ENCODE data around the gene PAIP2. TPM values are rescaled to one million over a fixed set of nuclear protein-coding genes. Genes with fewer than 3 reads are reported as not detected.

The PAIP2 gene
- total RNA-seq, 2 donors from 2014 or later = 105 to 119 TPM

GRCh38 chr5:139295346-139296057 lies 46.2 kb upstream of the PAIP2 start:
- intact Hi-C loops (cut with DNase I) = no loop called here
- H3K4me1 ChIP-seq (replicated peaks) = peaks cover 12% of the 10 kb centered on the region
- no peak for DNase-seq (ENCODE audit: low spot score)

GRCh38 chr5:139296198-139296597 lies 45.5 kb upstream of the PAIP2 start:
- Histone ChIP-seq H3K4me1 (replicated peaks) (peaks cover 12% of the 10 kb centered on the region), H3K4me3 (no peak overlapping the region), H3K27ac (no peak overlapping the region), H3K36me3 (no peaks in the 10 kb centered on the region), H3K9me3 (no peaks in the 10 kb centered on the region), H3K27me3 (replicated peaks; ENCODE audit: insufficient read depth) (no peaks in the 10 kb centered on the region)
- DNase-seq (ENCODE audit: low spot score) = no peak
- 46% methylated on average over 6 of the region's 6 CpGs for WGBS
- intact Hi-C loops (cut with DNase I) = no loop called here
- TF ChIP-seq CTCF (IDR thresholded peaks at IDR 0.05) = no peak
- no peak for TF ChIP-seq POLR2AphosphoS5 (IDR thresholded peaks at IDR 0.05)
- TF ChIP-seq POLR2A (IDR thresholded peaks at IDR 0.05) = no peak

More at GRCh38 chr5:139295346-139296057, 46.2 kb upstream of the PAIP2 start:
- no peak for TF ChIP-seq POLR2A (IDR thresholded peaks at IDR 0.05)
- no peak for TF ChIP-seq POLR2AphosphoS5 (IDR thresholded peaks at IDR 0.05)
- Histone ChIP-seq H3K27me3 (replicated peaks; ENCODE audit: insufficient read depth) (no peaks in the 10 kb centered on the region), H3K36me3 (no peaks in the 10 kb centered on the region), H3K9me3 (no peaks in the 10 kb centered on the region), H3K4me3 (peak overlapping the region; percentile 67 to 74), H3K27ac (peak overlapping the region; percentile 98 to 100)
- 33% methylated on average over 16 of the region's 16 CpGs for WGBS

DNA sequence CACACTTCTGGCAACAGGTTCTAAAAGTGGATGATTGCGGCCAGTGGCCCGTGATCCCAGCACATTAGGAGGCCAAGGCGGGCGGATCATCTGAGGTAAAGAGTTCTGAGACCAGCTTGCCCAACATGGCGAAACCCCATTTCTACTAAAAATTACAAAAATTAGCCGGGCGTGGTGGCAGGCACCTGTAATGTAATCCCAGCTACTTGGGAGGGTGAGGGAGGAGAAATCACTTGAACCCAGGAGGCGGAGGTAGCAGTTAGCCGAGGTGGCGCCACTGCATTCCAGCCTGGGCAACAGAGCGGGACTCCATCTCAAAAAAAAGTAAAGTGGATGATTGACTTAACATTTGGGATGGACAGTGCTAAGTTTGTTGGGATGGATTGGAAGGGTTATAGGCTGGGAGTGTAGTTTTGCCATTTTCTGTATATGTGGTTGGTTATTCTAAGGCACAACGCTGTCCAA lies 44.8 kb upstream of the PAIP2 start:
- H3K27me3 ChIP-seq (replicated peaks; ENCODE audit: insufficient read depth) = no peaks in the 10 kb centered on the region
- intact Hi-C loops (cut with DNase I) = no loop called here
- H3K27ac ChIP-seq = no peak overlapping the region
- no peak for TF ChIP-seq CTCF (IDR thresholded peaks at IDR 0.05)
- TF ChIP-seq POLR2AphosphoS5 (IDR thresholded peaks at IDR 0.05) = no peak
- TF ChIP-seq POLR2A (IDR thresholded peaks at IDR 0.05) = no peak
- no peaks in the 10 kb centered on the region for H3K9me3 ChIP-seq
- H3K4me3 ChIP-seq = no peak overlapping the region
- peaks cover 12% of the 10 kb centered on the region for H3K4me1 ChIP-seq (replicated peaks)
- H3K36me3 ChIP-seq = no peaks in the 10 kb centered on the region
- WGBS = 77% methylated on average over 12 of the region's 12 CpGs
- no peak for DNase-seq (ENCODE audit: low spot score)

DNA sequence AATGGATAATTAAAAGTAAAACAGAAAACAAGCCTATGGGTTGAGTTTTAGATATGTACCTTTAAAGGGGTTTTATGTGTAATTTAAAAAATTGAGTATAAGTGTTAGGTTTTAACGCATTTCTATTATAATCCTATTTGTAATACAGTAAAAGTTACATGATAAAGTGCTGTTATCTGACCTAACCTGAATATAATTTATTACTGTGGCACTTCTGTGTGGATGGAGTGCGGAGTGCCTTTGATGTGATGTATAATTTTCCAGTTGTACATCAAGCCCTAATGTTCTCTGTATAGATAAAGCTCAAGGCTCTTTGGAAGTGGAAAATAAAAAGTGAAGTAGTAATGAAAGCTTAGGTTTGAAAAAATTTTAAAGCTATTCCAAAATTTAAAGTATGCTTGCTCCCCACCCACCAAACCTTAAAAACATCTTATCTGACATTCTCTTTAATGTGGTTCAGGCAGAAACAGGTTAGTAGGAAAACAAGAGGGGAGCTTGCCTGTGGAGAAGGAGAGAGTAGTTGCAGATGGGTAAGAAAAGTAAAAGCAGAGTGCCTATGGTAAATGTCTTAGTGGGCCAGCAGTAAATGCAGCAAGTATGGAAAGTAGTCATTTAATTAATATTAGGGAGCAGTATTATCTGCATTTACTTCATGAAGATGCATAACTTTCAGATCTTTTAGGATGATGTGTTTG lies 44.1 kb upstream of the PAIP2 start:
- WGBS = 66% methylated on average over 2 of the region's 2 CpGs
- Histone ChIP-seq H3K9me3 (no peaks in the 10 kb centered on the region), H3K4me3 (no peak overlapping the region), H3K27ac (no peak overlapping the region), H3K36me3 (no peaks in the 10 kb centered on the region), H3K4me1 (replicated peaks) (peaks cover 12% of the 10 kb centered on the region), H3K27me3 (replicated peaks; ENCODE audit: insufficient read depth) (no peaks in the 10 kb centered on the region)
- intact Hi-C loops (cut with DNase I) = no loop called here
- no peak for DNase-seq (ENCODE audit: low spot score)
- no peak for TF ChIP-seq CTCF (IDR thresholded peaks at IDR 0.05)
- TF ChIP-seq POLR2A (IDR thresholded peaks at IDR 0.05) = no peak
- no peak for TF ChIP-seq POLR2AphosphoS5 (IDR thresholded peaks at IDR 0.05)

DNA sequence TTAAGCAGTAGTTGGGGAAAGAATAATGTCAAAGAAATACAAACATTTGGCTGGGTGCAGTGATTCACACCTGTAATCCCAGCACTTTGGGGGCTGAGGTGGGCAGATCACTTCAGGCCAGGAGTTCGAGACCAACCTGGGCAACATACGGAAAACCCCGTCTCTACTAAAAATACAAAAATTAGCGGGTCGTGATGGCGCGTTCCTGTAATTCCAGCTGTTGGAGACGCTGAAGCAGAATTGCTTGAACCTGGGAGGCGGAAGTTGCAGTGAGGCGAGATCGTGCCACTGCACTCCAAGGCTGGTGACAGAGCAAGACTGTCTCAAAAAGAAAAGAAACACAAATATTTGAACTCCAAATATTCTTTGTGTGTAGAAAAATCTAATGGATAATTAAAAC lies 43.4 kb upstream of the PAIP2 start:
- intact Hi-C loops (cut with DNase I) = no loop called here
- DNase-seq (ENCODE audit: low spot score) = no peak
- 44% methylated on average over 11 of the region's 11 CpGs for WGBS
- TF ChIP-seq CTCF (IDR thresholded peaks at IDR 0.05) (no peak), POLR2A (IDR thresholded peaks at IDR 0.05) (no peak), POLR2AphosphoS5 (IDR thresholded peaks at IDR 0.05) (no peak)
- no peak overlapping the region for H3K27ac ChIP-seq
- H3K4me1 ChIP-seq (replicated peaks) = peaks cover 12% of the 10 kb centered on the region
- H3K9me3 ChIP-seq = no peaks in the 10 kb centered on the region
- H3K4me3 ChIP-seq = no peak overlapping the region
- H3K36me3 ChIP-seq = no peaks in the 10 kb centered on the region
- H3K27me3 ChIP-seq (replicated peaks; ENCODE audit: insufficient read depth) = no peaks in the 10 kb centered on the region

Measured in prostate gland (tissue), 2 donors.